Endothelial cell of umbilical vein (primary cell): ENCODE measurements around the gene TUBB1. TPM values are rescaled to one million over a fixed set of nuclear protein-coding genes. Genes with fewer than 3 reads are reported as not detected.

Source experiments
- BruUV-seq: library from RNA; stranded (reverse); fragments of 400-500 nt; replicated peaks from 2 replicates; lab custom pipeline; 2021; lab: Mats Ljungman, UMichigan
- CTCF ChIA-PET: fragments of 300-600, 350-600 bp; sonication (Branson Sonifier 250); formaldehyde crosslinking; loops from one replicate; lab custom pipeline; 2021; ENCODE audit warnings: antibody characterized with exemption, inconsistent platforms; lab: Charles Lee
- POLR2A ChIA-PET: fragments of 300-600, 350-600 bp; sonication (Branson Sonifier 250); formaldehyde crosslinking; loops from one replicate; lab custom pipeline; 2021; ENCODE audit warnings: antibody characterized with exemption, inconsistent platforms; lab: Charles Lee
- DNase-seq: peaks from one replicate; pipeline ENCODE4 v3.0.0-alpha.2; 2011; ENCODE audit warnings: low read depth, low spot score
- FAIRE-seq: peaks from 2 replicates; lab custom pipeline; 2011; peaks lifted over from hg19 to GRCh38; lab: Jason Lieb, UNC
- H2AFZ ChIP-seq: 2 replicates; pipeline ENCODE4 v1.6.0; 2012; ENCODE audit warnings: low read depth, low read length, control low read depth, inconsistent platforms
- H3K27ac ChIP-seq: 2 replicates; pipeline ENCODE4 v1.5.1; 2011; ENCODE audit warnings: low read depth, mild to moderate bottlenecking, control low read depth, low read length, moderate library complexity; ENCODE audit not compliant: insufficient read depth
- H3K27me3 ChIP-seq, 2 experiments: 2 replicates each; pipeline versions ENCODE4 v1.6.0 to v1.6.1; 2011; ENCODE audit warnings: low read length in 2 of 2, mixed read lengths in 1 of 2; ENCODE audit not compliant: control insufficient read depth in 2 of 2, insufficient read depth in 2 of 2
- H3K36me3 ChIP-seq, 2 experiments: 2 replicates in 1 of 2; 3 replicates in 1 of 2; pipeline ENCODE4 v1.5.1; 2011; ENCODE audit warnings: low read length in 2 of 2, mild to moderate bottlenecking in 1 of 2, moderate library complexity in 1 of 2; ENCODE audit not compliant: control insufficient read depth in 2 of 2, insufficient read depth in 2 of 2; ENCODE audit errors: extremely low read depth in 1 of 2
- H3K4me1 ChIP-seq: 3 replicates; pipeline ENCODE4 v1.5.1; 2011; ENCODE audit warnings: mild to moderate bottlenecking, low read length; ENCODE audit not compliant: control insufficient read depth, insufficient read depth; ENCODE audit errors: extremely low read depth
- H3K4me2 ChIP-seq: 2 replicates; pipeline ENCODE4 v1.6.1; 2011; ENCODE audit warnings: low read length, control low read depth, mixed read lengths; ENCODE audit not compliant: insufficient read depth
- H3K4me3 ChIP-seq, 3 experiments: fragments of 200-600 bp in 1 of 3; sonication (generic), shearing (Covaris generic) in 1 of 3; replicated peaks in 1 of 3; 2 replicates each; pipeline ENCODE4 v1.5.1; 2011 to 2016; ENCODE audit warnings: control low read depth in 3 of 3, low read length in 3 of 3, mild to moderate bottlenecking in 2 of 3, inconsistent platforms in 1 of 3, low read depth in 1 of 3, moderate library complexity in 1 of 3; ENCODE audit not compliant: insufficient read depth in 1 of 3
- H3K79me2 ChIP-seq: 2 replicates; pipeline ENCODE4 v1.6.0; 2012; ENCODE audit warnings: low read length, inconsistent platforms; ENCODE audit not compliant: control insufficient read depth, insufficient read depth
- H3K9ac ChIP-seq: replicated peaks from 2 replicates; pipeline ENCODE3; 2011; ENCODE audit warnings: low read length, control low read depth; ENCODE audit not compliant: insufficient read depth; ENCODE audit errors: extremely low read depth
- H3K9me1 ChIP-seq: replicated peaks from 3 replicates; pipeline ENCODE4 v1.6.0; 2011; ENCODE audit warnings: mild to moderate bottlenecking, low read length; ENCODE audit not compliant: control insufficient read depth, insufficient read depth; ENCODE audit errors: extremely low read depth
- H3K9me3 ChIP-seq: replicated peaks from 2 replicates; pipeline ENCODE4 v1.5.1; 2012; ENCODE audit warnings: low read length, inconsistent platforms; ENCODE audit not compliant: control insufficient read depth, insufficient read depth
- H4K20me1 ChIP-seq: replicated peaks from 2 replicates; pipeline ENCODE3; 2011; ENCODE audit warnings: mild to moderate bottlenecking, low read length; ENCODE audit not compliant: control insufficient read depth, insufficient read depth; ENCODE audit errors: extremely low read depth
- CTCF ChIP-seq, 2 donors: IDR thresholded peaks; 1 replicate in 1 of 2; 2 replicates in 1 of 2; pipeline ENCODE4 v1.5.1; 2011; ENCODE audit warnings: low read length in 2 of 2, mild to moderate bottlenecking in 2 of 2, moderate library complexity in 2 of 2, control low read depth in 1 of 2, inconsistent platforms in 1 of 2, low read depth in 1 of 2; ENCODE audit not compliant: insufficient read depth in 1 of 2; ENCODE audit errors: extremely low read depth in 1 of 2
- EZH2 ChIP-seq: IDR thresholded peaks from 2 replicates; pipeline ENCODE4 v1.6.1; 2012; ENCODE audit warnings: borderline replicate concordance, low read depth, mild to moderate bottlenecking, moderate library complexity, low read length, inconsistent platforms; ENCODE audit not compliant: severe bottlenecking
- FOS ChIP-seq: IDR thresholded peaks from 2 replicates; pipeline ENCODE4 v1.6.1; 2011; ENCODE audit warnings: mild to moderate bottlenecking, low read length, moderate library complexity, borderline replicate concordance; ENCODE audit not compliant: insufficient read depth
- GATA2 ChIP-seq: IDR thresholded peaks from 2 replicates; pipeline ENCODE4 v1.7.0; 2011; ENCODE audit warnings: low read depth, mild to moderate bottlenecking, moderate library complexity, mixed read lengths, low read length; ENCODE audit not compliant: insufficient read length, insufficient read depth
- JUN ChIP-seq: IDR thresholded peaks from 2 replicates; pipeline ENCODE4 v1.6.1; 2011; ENCODE audit warnings: borderline replicate concordance, low read depth; ENCODE audit not compliant: insufficient read length, insufficient read depth
- MAX ChIP-seq: IDR thresholded peaks from 2 replicates; pipeline ENCODE4 v1.6.1; 2011; ENCODE audit not compliant: insufficient read depth, insufficient read length
- POLR2AphosphoS5 ChIP-seq: IDR thresholded peaks from 2 replicates; pipeline ENCODE4 v1.6.1; 2012; ENCODE audit warnings: low read depth, mild to moderate bottlenecking, control low read depth, low read length, moderate library complexity; ENCODE audit not compliant: insufficient read depth
- dilution Hi-C: fragments of 300-500 bp; cut with MboI; formaldehyde crosslinking; loops from one replicate; pipeline ENCODE4 v1.15.0; 2019; ENCODE audit warnings: low sequenced_read_pairs; ENCODE audit not compliant: extremely low pct_ligation_motif_present
- intact Hi-C: fragments of 100-400 bp; cut with micrococcal nuclease; formaldehyde crosslinking; loops from one replicate; pipeline ENCODE4 v1.10.0; 2022
- polyA plus RNA-seq, 4 experiments: library from polyadenylated mRNA; depleted of rRNA in 3 of 4; stranded (reverse) in 3 of 4; unstranded in 1 of 4; fragments of >200 nt; gene quantifications; 2 replicates each; pipeline versions ENCODE4 v1.2.1 to v1.2.3, GENCODE V29; 2011 to 2012; ENCODE audit warnings: missing spikeins in 1 of 4
- total RNA-seq: library from RNA; stranded (reverse); gene quantifications from 2 replicates; pipeline ENCODE4 v1.2.3, GENCODE V29; 2021

The TUBB1 gene
- total and polyA plus RNA-seq, 2 donors (not counting 3 experiments of a cell fraction or from before 2014, with no cell fraction given) = 0.04 TPM; not detected in 1

GRCh38 chr20:58973179-58973578 lies 46.0 kb upstream of the TUBB1 start:
- CTCF ChIA-PET = no interaction called here

More at GRCh38 chr20:58973179-58973578, 46.0 kb upstream of the TUBB1 start:
- Histone ChIP-seq H3K4me2 (no peak overlapping the region), H3K79me2 (no peaks in the 10 kb centered on the region), H4K20me1 (no peaks in the 10 kb centered on the region), H3K4me3 (no peak overlapping the region), H3K4me1 (no peaks in the 10 kb centered on the region), H3K27me3 (peaks cover 0 to 2% of the 10 kb centered on the region in 2 experiments), H3K9me1 (no peaks in the 10 kb centered on the region), H2AFZ (no peak overlapping the region), H3K9me3 (no peaks in the 10 kb centered on the region), H3K9ac (no peak overlapping the region), H3K27ac (no peak overlapping the region), H3K36me3 (no peaks in the 10 kb centered on the region)
- intact Hi-C loops (no loop called here), dilution Hi-C loops (no loop called here)
- DNase-seq = no peak
- POLR2A ChIA-PET = no interaction called here
- TF ChIP-seq FOS = no peak
- no peak for TF ChIP-seq MAX
- no peak for TF ChIP-seq GATA2
- no peak for TF ChIP-seq JUN
- no peak for TF ChIP-seq POLR2AphosphoS5
- TF ChIP-seq EZH2 = no peak
- TF ChIP-seq CTCF (IDR thresholded peaks at IDR 0.05; ENCODE audit: extremely low read depth in 1 of 2, insufficient read depth in 1 of 2, low read depth in 1 of 2, low read length in 2 of 2) = no peak
- no peak for FAIRE-seq
- no TSS peak for BruUV-seq
